NCI-H1048 (cell line): ENCODE measurements around the gene AKAP10.
A peak's percentile ranks its signal among the peaks of the same experiment; 100 is the strongest.
"Not testable (repeated sequence)": the region's sequence is repeated elsewhere in the genome, so short reads cannot be mapped to it uniquely, and the experiment has no call there.

Experiments used
- DNase-seq: peaks from one replicate; lab custom pipeline; 2025; lab: John Stamatoyannopoulos, UW

Gene AKAP10

GRCh38 chr17:19977293-19978208 is at the start of gene AKAP10:
TSS of gene AKAP10 (minus strand) at chr17:19977828. CDS start at chr17:19977679, 149 bp downstream.
- peak; percentile 83 for DNase-seq

- DNase-seq, result no peak
These were observed 49.3 kb upstream of the AKAP10 start for GRCh38 chr17:20026960-20027359.

- DNase-seq, result no peak
These were observed 45.1 kb upstream of the AKAP10 start for GRCh38 chr17:20022701-20023100.

- not testable (repeated sequence) for DNase-seq
These were observed 38.9 kb upstream of the AKAP10 start for GRCh38 chr17:20016475-20016992.

- DNase-seq, result no peak
These were observed 34.4 kb upstream of the AKAP10 start for GRCh38 chr17:20012017-20012536.

- DNase-seq, result no peak
These were observed 33.3 kb upstream of the AKAP10 start for GRCh38 chr17:20010936-20011335.

- no peak for DNase-seq
These were observed 32.7 kb upstream of the AKAP10 start for GRCh38 chr17:20010099-20010863.

GRCh38 chr17:20009302-20010098 is 31.9 kb upstream of the AKAP10 start, which contains the start of gene SPECC1:
TSS of gene SPECC1 (plus strand) at chr17:20009359. CDS start at chr17:20096652, 87,293 bp downstream.
- DNase-seq, result no peak

- no peak for DNase-seq
These were observed 31.3 kb upstream of the AKAP10 start for GRCh38 chr17:20009052-20009301.

GRCh38 chr17:20008242-20009051 is 30.8 kb upstream of the AKAP10 start:
- no peak for DNase-seq

GRCh38 chr17:19996502-19996901 is 18.9 kb upstream of the AKAP10 start:
- no peak for DNase-seq

- DNase-seq, result no peak
These were observed 18.5 kb upstream of the AKAP10 start for GRCh38 chr17:19996086-19996485.

GRCh38 chr17:19992803-19993713 is 15.4 kb upstream of the AKAP10 start:
- DNase-seq, result peak; percentile 70

GRCh38 chr17:19991252-19991885 is 13.7 kb upstream of the AKAP10 start:
- DNase-seq, result no peak

- no peak for DNase-seq
These were observed 10.3 kb upstream of the AKAP10 start for GRCh38 chr17:19987897-19988296.

- DNase-seq, result no peak
These were observed 9.6 kb upstream of the AKAP10 start for GRCh38 chr17:19986941-19987861.

- no peak for DNase-seq
These were observed 2.5 kb upstream of the AKAP10 start for GRCh38 chr17:19979917-19980770.
